SU-DHL-6 (cell line): Measurements from ENCODE around the gene TMEM151B.
A peak's percentile ranks its signal among the peaks of the same experiment; 100 is the strongest.

Source experiments
- H2AFZ ChIP-seq: fragments of 200-600 bp; sonication (generic); 2 replicates; pipeline ENCODE4 v1.6.1; 2014; ENCODE audit warnings: low read depth, mild to moderate bottlenecking, moderate library complexity, mixed read lengths, antibody characterized with exemption, low read length; ENCODE audit not compliant: severe bottlenecking
- H3F3A ChIP-seq: fragments of 200-600 bp; shearing (Covaris generic); 2 replicates; pipeline ENCODE4 v1.6.0; 2016; ENCODE audit warnings: antibody characterized with exemption, mild to moderate bottlenecking; ENCODE audit not compliant: insufficient read depth
- H3K27ac ChIP-seq: fragments of 200-600 bp; sonication (generic); 2 replicates; pipeline ENCODE4 v1.5.1; 2016; ENCODE audit warnings: low read depth, mild to moderate bottlenecking, low read length, moderate library complexity, mixed read lengths
- H3K27me3 ChIP-seq: fragments of 200-600 bp; sonication (generic), shearing (Covaris generic); 2 replicates; pipeline ENCODE4 v1.6.0; 2014; ENCODE audit warnings: mild to moderate bottlenecking, low read length
- H3K36me3 ChIP-seq: fragments of 200-600 bp; sonication (generic); 2 replicates; pipeline ENCODE4 v1.6.1; 2014; ENCODE audit warnings: mild to moderate bottlenecking, low read length, mixed read lengths
- H3K4me2 ChIP-seq: fragments of 300-600, 200-600 bp; shearing (Covaris generic), sonication (generic); 2 replicates; pipeline ENCODE4 v1.6.0; 2014; ENCODE audit warnings: low read length, low read depth, mild to moderate bottlenecking; ENCODE audit not compliant: poor library complexity, severe bottlenecking
- H3K4me3 ChIP-seq: fragments of 200-600 bp; sonication (generic); 2 replicates; pipeline ENCODE4 v1.5.1; 2014; ENCODE audit warnings: antibody characterized with exemption, low read length, mild to moderate bottlenecking, mixed read lengths; ENCODE audit not compliant: insufficient read depth, poor library complexity, severe bottlenecking
- H3K79me2 ChIP-seq: fragments of 200-600 bp; sonication (generic); 2 replicates; pipeline ENCODE4 v1.6.1; 2014; ENCODE audit warnings: mild to moderate bottlenecking, low read length, moderate library complexity; ENCODE audit not compliant: insufficient read depth
- H3K9ac ChIP-seq: fragments of 200-600 bp; sonication (generic); 2 replicates; pipeline ENCODE4 v1.7.0; 2014; ENCODE audit warnings: mild to moderate bottlenecking, low read length
- H3K9me2 ChIP-seq: fragments of 200-600 bp; sonication (generic); replicated peaks from 2 replicates; pipeline ENCODE4 v1.6.1; 2014; ENCODE audit warnings: low read length; ENCODE audit not compliant: insufficient read depth
- H3K9me3 ChIP-seq: fragments of 200-600 bp; sonication (generic); 2 replicates; pipeline ENCODE4 v1.6.1; 2014; ENCODE audit warnings: low read length, mixed read lengths; ENCODE audit not compliant: insufficient read depth
- H4K20me1 ChIP-seq: fragments of 200-600 bp; sonication (generic); 2 replicates; pipeline ENCODE4 v1.6.1; 2014; ENCODE audit warnings: low read depth, mild to moderate bottlenecking, antibody characterized with exemption, low read length, moderate library complexity, mixed read lengths
- CTCF ChIP-seq: fragments of 200-600 bp; sonication (generic); IDR thresholded peaks from one replicate; pipeline ENCODE4 v1.5.1; 2017; ENCODE audit warnings: antibody characterized with exemption, mild to moderate bottlenecking, low read length, moderate library complexity; ENCODE audit not compliant: insufficient read depth, poor library complexity, severe bottlenecking
- EZH2phosphoT487 ChIP-seq: fragments of 200-600 bp; sonication (generic), shearing (Covaris generic); conservative IDR thresholded peaks from 2 replicates; pipeline ENCODE4 v1.6.1; 2018; ENCODE audit warnings: mild to moderate bottlenecking, antibody characterized with exemption, low read length, moderate library complexity, mixed read lengths

Gene TMEM151B

DNA sequence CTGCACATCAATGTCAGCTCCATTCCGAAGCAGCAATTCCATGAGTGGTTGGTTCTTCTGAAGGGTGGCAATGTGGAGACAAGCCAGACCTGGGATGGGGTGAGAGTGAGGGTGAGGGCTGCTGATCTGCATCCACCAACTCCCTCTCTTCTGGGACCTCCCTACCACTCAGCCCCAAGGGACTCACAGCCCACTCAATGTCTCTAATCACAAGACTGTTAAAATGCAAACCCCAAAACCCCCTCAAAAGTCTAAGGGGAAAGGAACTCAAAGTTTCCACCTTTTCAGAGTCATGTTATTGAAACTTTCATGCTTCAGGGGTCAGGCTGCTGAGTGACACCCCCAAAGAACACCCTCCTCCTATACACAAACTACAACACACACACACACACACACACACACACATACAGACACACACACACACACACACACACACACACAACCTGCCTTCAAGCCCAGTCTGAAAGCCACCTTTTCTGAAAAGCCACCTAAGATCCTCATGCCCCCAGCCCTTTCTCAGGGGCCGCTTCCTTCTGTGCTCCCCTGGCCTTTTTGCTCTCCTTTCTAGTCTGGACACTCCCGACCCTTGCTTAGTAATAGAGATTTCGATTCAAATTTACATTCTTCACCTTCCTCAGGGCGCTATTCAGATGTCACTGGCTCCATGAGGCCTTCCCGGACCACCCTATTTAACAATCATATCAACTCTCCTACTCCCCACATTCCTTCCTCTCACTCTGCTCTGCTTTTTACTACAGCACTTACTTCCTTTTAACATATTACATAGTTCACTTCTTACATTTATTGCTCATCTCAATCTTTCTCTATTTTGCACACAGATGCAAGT lies 9.6 kb upstream of the TMEM151B start:
- H3K9ac ChIP-seq, result no peak overlapping the region
- H3K79me2 ChIP-seq, result peaks cover 36% of the 10 kb centered on the region
- H3K9me2 ChIP-seq, result no peaks in the 10 kb centered on the region
- no peaks in the 10 kb centered on the region for H3K9me3 ChIP-seq
- H3K36me3 ChIP-seq, result no peaks in the 10 kb centered on the region
- peak overlapping the region; percentile 0 for H3K4me2 ChIP-seq
- TF ChIP-seq CTCF (no peak), EZH2phosphoT487 (no peak)
- H2AFZ ChIP-seq, result no peak overlapping the region
- H3K4me3 ChIP-seq, result no peak overlapping the region
- H3K27me3 ChIP-seq, result no peaks in the 10 kb centered on the region
- no peaks in the 10 kb centered on the region for H4K20me1 ChIP-seq
- H3K27ac ChIP-seq, result peak overlapping the region; percentile 33; the same call in 1 of the 2 replicates
- H3F3A ChIP-seq, result peaks cover 55% of the 10 kb centered on the region

DNA sequence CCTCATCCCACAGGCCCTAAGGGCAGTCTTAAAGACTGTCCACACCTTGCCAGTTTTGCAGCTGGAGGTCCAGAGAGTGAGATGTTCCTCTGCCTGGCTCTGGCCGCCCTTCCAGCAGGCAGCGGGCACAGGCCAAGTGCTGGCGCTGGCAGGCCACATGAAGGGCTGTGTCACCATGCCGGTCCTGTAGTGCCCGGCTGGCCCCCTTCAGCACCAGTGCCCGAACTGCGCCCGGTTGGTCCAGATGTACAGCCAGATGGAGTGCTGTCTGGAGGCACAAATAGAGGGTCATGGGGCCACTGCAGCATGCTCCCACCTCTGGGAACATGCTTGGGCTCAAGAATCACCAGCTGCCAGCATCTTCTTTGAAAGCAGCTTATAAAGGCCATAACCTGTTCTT lies 8.7 kb upstream of the TMEM151B start:
- Histone ChIP-seq H3K9ac (no peak overlapping the region; the same call in 1 of the 2 replicates), H2AFZ (no peak overlapping the region), H3K79me2 (peaks cover 34% of the 10 kb centered on the region), H3K4me2 (peak overlapping the region; percentile 91), H3K27ac (peak overlapping the region; percentile 86), H3K4me3 (no peak overlapping the region), H3K9me3 (no peaks in the 10 kb centered on the region), H4K20me1 (no peaks in the 10 kb centered on the region), H3K27me3 (no peaks in the 10 kb centered on the region), H3K36me3 (no peaks in the 10 kb centered on the region), H3F3A (peaks cover 55% of the 10 kb centered on the region), H3K9me2 (no peaks in the 10 kb centered on the region)
- TF ChIP-seq EZH2phosphoT487, result no peak
- no peak for TF ChIP-seq CTCF

- peak overlapping the region; percentile 86 for H3K27ac ChIP-seq
- TF ChIP-seq CTCF (no peak), EZH2phosphoT487 (no peak)
- H3K9ac ChIP-seq, result peak overlapping the region; percentile 80
- peak overlapping the region; percentile 78 for H3K4me3 ChIP-seq
- H3F3A ChIP-seq, result peaks cover 49% of the 10 kb centered on the region
- H3K9me2 ChIP-seq, result no peaks in the 10 kb centered on the region
- no peaks in the 10 kb centered on the region for H4K20me1 ChIP-seq
- no peak overlapping the region for H2AFZ ChIP-seq
- H3K79me2 ChIP-seq, result peaks cover 29% of the 10 kb centered on the region
- no peaks in the 10 kb centered on the region for H3K27me3 ChIP-seq
- H3K9me3 ChIP-seq, result no peaks in the 10 kb centered on the region
- H3K4me2 ChIP-seq, result peak overlapping the region; percentile 91
- H3K36me3 ChIP-seq, result no peaks in the 10 kb centered on the region
Observed at GRCh38 chr6:44262467-44263353, 7.5 kb upstream of the TMEM151B start.
